GM19324 (cell line): Measurements from ENCODE around the gene PCSK4.

Experiments
- ATAC-seq: cut with Tn5 transposase; IDR thresholded peaks from one replicate; pipeline ENCODE4 v1.9.1; 2021; ENCODE audit warnings: mild to moderate bottlenecking, moderate library complexity; ENCODE audit not compliant: unreplicated experiment, low FRiP score

The PCSK4 gene

GRCh38 chr19:1472231-1473084 is 17.7 kb downstream of the PCSK4 start:
- ATAC-seq: no peak

- ATAC-seq: no peak
Observed at GRCh38 chr19:1471515-1472160, 18.5 kb downstream of the PCSK4 start.

- ATAC-seq: no peak
Observed at GRCh38 chr19:1471010-1471514, 19.1 kb downstream of the PCSK4 start.

- ATAC-seq: no peak
Observed at GRCh38 chr19:1470305-1471009, 19.7 kb downstream of the PCSK4 start.

- ATAC-seq: no peak
Observed at GRCh38 chr19:1470055-1470304, 20.2 kb downstream of the PCSK4 start.

GRCh38 chr19:1469255-1470054 is 20.7 kb downstream of the PCSK4 start:
- ATAC-seq: no peak

- no peak for ATAC-seq
Observed at GRCh38 chr19:1468821-1469254, 21.3 kb downstream of the PCSK4 start.

GRCh38 chr19:1468274-1468820 is 21.8 kb downstream of the PCSK4 start:
- ATAC-seq: no peak

- no peak for ATAC-seq
Observed at GRCh38 chr19:1467490-1468273, 22.5 kb downstream of the PCSK4 start.

GRCh38 chr19:1467215-1467489 is 23.0 kb downstream of the PCSK4 start:
- ATAC-seq: no peak

GRCh38 chr19:1466461-1467214 is 23.5 kb downstream of the PCSK4 start:
- no peak for ATAC-seq

GRCh38 chr19:1466018-1466460 is 24.1 kb downstream of the PCSK4 start:
- no peak for ATAC-seq

- ATAC-seq: no peak
Observed at GRCh38 chr19:1465191-1466016, 24.7 kb downstream of the PCSK4 start.

GRCh38 chr19:1461862-1462261 is 28.3 kb downstream of the PCSK4 start:
- no peak for ATAC-seq

GRCh38 chr19:1460033-1460995 is 29.8 kb downstream of the PCSK4 start:
- ATAC-seq: no peak

- no peak for ATAC-seq
Observed at GRCh38 chr19:1459479-1459878, 30.7 kb downstream of the PCSK4 start.

- ATAC-seq: no peak
Observed at GRCh38 chr19:1457892-1458291, 32.3 kb downstream of the PCSK4 start.
